Retinal pigment epithelial cell (primary cell): ENCODE data around the gene CEBPA.

ENCODE experiments used
- DNase-seq: peaks from one replicate; pipeline ENCODE4 v3.0.0-alpha.2; 2010; ENCODE audit warnings: low read depth
- H3K4me3 ChIP-seq: 2 replicates; pipeline ENCODE4 v1.5.1; 2011; ENCODE audit warnings: mild to moderate bottlenecking, low read length, control low read depth, moderate library complexity
- CTCF ChIP-seq: conservative IDR thresholded peaks from 2 replicates; pipeline ENCODE4 v1.5.1; 2011; ENCODE audit warnings: low read depth, low read length, control low read depth, inconsistent platforms

CEBPA gene

GRCh38 chr19:33300894-33301143 is 1.5 kb downstream of the CEBPA start:
- no peak for TF ChIP-seq CTCF
- no peak for DNase-seq

GRCh38 chr19:33300009-33300893 is 2.1 kb downstream of the CEBPA start:
- no peak for TF ChIP-seq CTCF
- no peak for DNase-seq
- H3K4me3 ChIP-seq, result no peak overlapping the region

More at GRCh38 chr19:33300894-33301143, 1.5 kb downstream of the CEBPA start:
- no peak overlapping the region for H3K4me3 ChIP-seq

GRCh38 chr19:33299051-33299688 is 3.2 kb downstream of the CEBPA start:
- TF ChIP-seq CTCF, result no peak

GRCh38 chr19:33298146-33298911 is 4.0 kb downstream of the CEBPA start:
- no peak overlapping the region for H3K4me3 ChIP-seq
- TF ChIP-seq CTCF, result no peak
- DNase-seq, result no peak

More at GRCh38 chr19:33299051-33299688, 3.2 kb downstream of the CEBPA start:
- no peak overlapping the region for H3K4me3 ChIP-seq
- DNase-seq, result no peak

- H3K4me3 ChIP-seq, result no peak overlapping the region
- no peak for TF ChIP-seq CTCF
- no peak for DNase-seq
Measured at GRCh38 chr19:33297401-33298145, 4.8 kb downstream of the CEBPA start.

- no peak overlapping the region for H3K4me3 ChIP-seq
- no peak for TF ChIP-seq CTCF
- no peak for DNase-seq
Measured at GRCh38 chr19:33296488-33296971, 5.8 kb downstream of the CEBPA start.
